H1 (cell line): ENCODE data around the gene TDRD15. TPM values are rescaled to one million over a fixed set of nuclear protein-coding genes. Genes with fewer than 3 reads are reported as not detected.

ENCODE experiments used
- CHD7 ChIP-seq: fragments of 300-600 bp; sonication (generic); IDR thresholded peaks from 2 replicates; pipeline ENCODE4 v1.7.1; 2012; ENCODE audit warnings: low read length, moderate library complexity, mild to moderate bottlenecking, inconsistent platforms; ENCODE audit not compliant: insufficient replicate concordance
- polyA plus RNA-seq, 7 experiments: library from polyadenylated mRNA; depleted of rRNA in 3 of 7; stranded (reverse) in 5 of 7; unstranded in 2 of 7; fragments of >200 nt in 5 of 7; fragments of 200-250 nt in 2 of 7; gene quantifications; 1 replicate in 5 of 7; 2 replicates in 1 of 7; 4 replicates in 1 of 7; pipeline versions ENCODE4 v1.2.1 to v1.2.3, GENCODE V29; 2011 to 2013; ENCODE audit warnings: missing spikeins in 2 of 7, mixed read lengths in 2 of 7
- total RNA-seq: library from RNA; stranded (reverse); fragmentation: NEBNext Ultra II Directional; extraction: Animal tissue kit (Norgen Biotek cat#: 25700); gene quantifications from 2 replicates; pipeline ENCODE4 v1.2.1, GENCODE V29; 2021

The TDRD15 gene
- total and polyA plus RNA-seq, 2 of the 8 experiments (the other 6 are each of a cell fraction or from before 2014, with no cell fraction given), result not detected

DNA sequence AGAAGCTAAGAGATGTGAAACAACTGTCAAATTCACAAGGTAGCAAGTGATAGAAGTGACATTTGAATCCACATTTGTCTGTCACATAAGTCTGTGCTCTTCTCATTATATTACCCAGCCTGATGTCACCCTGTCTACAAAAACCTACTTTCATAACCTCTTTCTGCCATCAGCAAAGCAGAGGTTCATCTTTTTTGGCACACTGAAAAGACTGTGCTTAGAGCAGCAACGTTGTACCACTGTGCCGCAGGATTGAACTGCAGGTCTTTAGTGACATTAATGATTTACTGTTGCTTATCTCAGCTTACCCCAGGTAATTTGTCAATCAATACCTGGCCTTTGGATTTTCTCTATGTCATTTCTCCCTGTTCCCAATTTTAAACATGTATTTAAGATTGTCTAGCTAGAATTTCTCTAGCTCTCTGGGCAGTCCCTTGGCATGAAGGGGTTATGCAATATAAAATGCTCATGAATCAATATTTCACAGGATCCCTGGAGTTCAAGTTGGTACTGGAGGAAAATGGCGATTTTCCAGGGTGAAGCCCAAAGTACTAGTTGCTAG lies 31.4 kb upstream of the TDRD15 start (continued):
- TF ChIP-seq CHD7, result no peak
